Breast epithelium (tissue), 4 donors: ENCODE measurements around the gene RXFP2. TPM values are rescaled to one million over a fixed set of nuclear protein-coding genes. Genes with fewer than 3 reads are reported as not detected.

ENCODE experiments used
- DNase-seq, 2 donors: peaks; one replicate each; pipeline ENCODE4 v3.0.0-alpha.2; 2019; ENCODE audit warnings: low spot score in 2 of 2
- H3K27ac ChIP-seq, 2 donors: fragments of 200-600 bp; sonication (generic) in 1 of 2; one replicate each; pipeline ENCODE4 v1.5.1; 2016 to 2019; ENCODE audit warnings: mild to moderate bottlenecking in 1 of 2
- H3K27me3 ChIP-seq, 2 donors: fragments of 200-600 bp; sonication (generic) in 1 of 2; one replicate each; pipeline versions ENCODE4 v1.5.1 to v1.6.0; 2017 to 2019; ENCODE audit warnings: control low read depth in 1 of 2, mild to moderate bottlenecking in 1 of 2
- H3K36me3 ChIP-seq: fragments of 200-600 bp; one replicate; pipeline ENCODE4 v1.5.1; 2019
- H3K4me1 ChIP-seq, 2 donors: fragments of 200-600 bp; sonication (generic); one replicate each; pipeline ENCODE4 v1.5.1; 2016 to 2019; ENCODE audit warnings: control low read depth in 1 of 2
- H3K4me3 ChIP-seq, 3 donors: fragments of 200-600 bp; sonication (generic); 1 replicate in 2 of 3; 2 replicates in 1 of 3; pipeline ENCODE4 v1.5.1; 2016 to 2019; ENCODE audit warnings: mild to moderate bottlenecking in 3 of 3, moderate library complexity in 2 of 3
- H3K9me3 ChIP-seq, 2 donors: fragments of 200-600 bp; sonication (generic) in 1 of 2; one replicate each; pipeline ENCODE4 v1.5.1; 2016 to 2019; ENCODE audit warnings: control low read depth in 1 of 2
- CTCF ChIP-seq, 3 donors: fragments of 450-650 bp; IDR thresholded peaks; one replicate each; pipeline ENCODE4 v1.5.1; 2016 to 2017; ENCODE audit warnings: antibody characterized with exemption in 3 of 3, mild to moderate bottlenecking in 3 of 3, moderate library complexity in 3 of 3
- POLR2A ChIP-seq: fragments of 450-650 bp; IDR thresholded peaks from one replicate; pipeline ENCODE4 v1.6.1; 2016; ENCODE audit warnings: antibody characterized with exemption, mild to moderate bottlenecking, moderate library complexity
- POLR2AphosphoS5 ChIP-seq, 3 donors: sonication (generic); formaldehyde crosslinking; IDR thresholded peaks; one replicate each; pipeline ENCODE4 v1.6.1; 2017; ENCODE audit warnings: antibody characterized with exemption in 3 of 3
- intact Hi-C: fragments of 100-400 bp; cut with DNase I; formaldehyde crosslinking; loops from one replicate; pipeline ENCODE4 v1.15.1; 2023; ENCODE audit warnings: low total_unique reads
- total RNA-seq, 3 donors: library from RNA; depleted of rRNA; stranded (reverse); fragments of >200 nt; gene quantifications; one replicate each; pipeline ENCODE4 v1.1.0, GENCODE V29; 2016

Gene RXFP2
- total RNA-seq, 3 donors from 2014 or later: 0.48 TPM; not detected in 2

GRCh38 chr13:31749929-31750328, 10.6 kb downstream of the RXFP2 start:
- DNase-seq: no peak
- Histone ChIP-seq H3K27me3 (peaks cover 0 to 3% of the 10 kb centered on the region in 2 donors), H3K36me3 (no peaks in the 10 kb centered on the region), H3K27ac (no peak overlapping the region), H3K4me3 (no peak overlapping the region), H3K9me3 (no peaks in the 10 kb centered on the region), H3K4me1 (no peaks in the 10 kb centered on the region)
- TF ChIP-seq CTCF (IDR thresholded peaks at IDR 0.05) (no peak), POLR2AphosphoS5 (IDR thresholded peaks at IDR 0.05) (no peak), POLR2A (no peak)
- intact Hi-C loops: no loop called here

GRCh38 chr13:31755211-31755610, 15.9 kb downstream of the RXFP2 start:
- Histone ChIP-seq H3K4me1 (no peaks in the 10 kb centered on the region), H3K4me3 (no peak overlapping the region), H3K36me3 (no peaks in the 10 kb centered on the region), H3K9me3 (no peaks in the 10 kb centered on the region), H3K27me3 (peaks cover 0 to 3% of the 10 kb centered on the region in 2 donors), H3K27ac (no peak overlapping the region)
- intact Hi-C loops: no loop called here
- no peak for DNase-seq
- TF ChIP-seq POLR2A (no peak), CTCF (IDR thresholded peaks at IDR 0.05) (no peak), POLR2AphosphoS5 (IDR thresholded peaks at IDR 0.05) (no peak)

- TF ChIP-seq POLR2AphosphoS5 (IDR thresholded peaks at IDR 0.05): no peak
- no peak for TF ChIP-seq POLR2A
- TF ChIP-seq CTCF (IDR thresholded peaks at IDR 0.05): no peak
- Histone ChIP-seq H3K36me3 (no peaks in the 10 kb centered on the region), H3K9me3 (no peaks in the 10 kb centered on the region), H3K4me1 (no peaks in the 10 kb centered on the region), H3K27me3 (peaks cover 0 to 3% of the 10 kb centered on the region in 2 donors), H3K27ac (no peak overlapping the region), H3K4me3 (no peak overlapping the region)
- no peak for DNase-seq
- intact Hi-C loops: no loop called here
Observed at GRCh38 chr13:31755803-31756212, 16.5 kb downstream of the RXFP2 start.

- no peak overlapping the region for H3K4me3 ChIP-seq
- intact Hi-C loops: no loop called here
- H3K27ac ChIP-seq: no peak overlapping the region
- H3K36me3 ChIP-seq: no peaks in the 10 kb centered on the region
- TF ChIP-seq CTCF (IDR thresholded peaks at IDR 0.05) (no peak), POLR2A (no peak), POLR2AphosphoS5 (IDR thresholded peaks at IDR 0.05) (no peak)
- no peak for DNase-seq
- H3K27me3 ChIP-seq: peaks cover 0 to 2% of the 10 kb centered on the region in 2 donors
- no peaks in the 10 kb centered on the region for H3K9me3 ChIP-seq
- H3K4me1 ChIP-seq: no peaks in the 10 kb centered on the region
Observed at GRCh38 chr13:31756346-31756745, 17.0 kb downstream of the RXFP2 start.

GRCh38 chr13:31761951-31762350, 22.6 kb downstream of the RXFP2 start:
- TF ChIP-seq POLR2AphosphoS5 (IDR thresholded peaks at IDR 0.05): no peak
- no peak for TF ChIP-seq CTCF (IDR thresholded peaks at IDR 0.05)
- TF ChIP-seq POLR2A: no peak
- DNase-seq: no peak
- H3K36me3 ChIP-seq: no peaks in the 10 kb centered on the region
- no peaks in the 10 kb centered on the region for H3K9me3 ChIP-seq
- no peaks in the 10 kb centered on the region for H3K27me3 ChIP-seq
- no peak overlapping the region for H3K27ac ChIP-seq
- H3K4me1 ChIP-seq: no peaks in the 10 kb centered on the region
- intact Hi-C loops: no loop called here
- no peak overlapping the region for H3K4me3 ChIP-seq
